HepG2 (cell line): ENCODE measurements around the gene FITM1. TPM values are rescaled to one million over a fixed set of nuclear protein-coding genes. Genes with fewer than 3 reads are reported as not detected.

Experiments
- FOXA1 ChIP-seq, 2 experiments: fragments of 450-650 bp in 1 of 2; sonication (generic) in 1 of 2; formaldehyde crosslinking in 1 of 2; IDR thresholded peaks; 2 replicates each; pipeline versions ENCODE4 v1.4.0 to v1.6.1; 2016 to 2020; ENCODE audit warnings: missing genetic modification reagents in 1 of 2
- IKZF1 ChIP-seq: fragments of 450-650 bp; IDR thresholded peaks from 2 replicates; pipeline ENCODE4 v1.7.1; 2016
- JDP2 ChIP-seq: sonication (generic); formaldehyde crosslinking; IDR thresholded peaks from 2 replicates; pipeline ENCODE4 v1.8.1; 2022; ENCODE audit warnings: missing genetic modification reagents, borderline replicate concordance
- KDM1A ChIP-seq: IDR thresholded peaks from 2 replicates; pipeline ENCODE4 v1.6.1; 2016; ENCODE audit warnings: missing compliant biosample characterization
- KDM5A ChIP-seq: fragments of 200-600 bp; sonication (generic); IDR thresholded peaks from 2 replicates; pipeline ENCODE4 v1.7.0; 2018; ENCODE audit warnings: antibody characterized with exemption, mild to moderate bottlenecking, low read length, borderline replicate concordance
- MAFG ChIP-seq: sonication (generic); formaldehyde crosslinking; IDR thresholded peaks from 2 replicates; pipeline ENCODE4 v1.5.1; 2020; ENCODE audit warnings: mild to moderate bottlenecking, missing genetic modification reagents
- POLR2A ChIP-seq, 2 experiments: IDR thresholded peaks; 2 replicates each; pipeline ENCODE4 v1.6.1; 2011; ENCODE audit warnings: low read depth in 2 of 2, low read length in 2 of 2, mild to moderate bottlenecking in 1 of 2, moderate library complexity in 1 of 2; ENCODE audit not compliant: insufficient read depth in 1 of 2
- SCMH1 ChIP-seq: sonication (generic); formaldehyde crosslinking; IDR thresholded peaks from 2 replicates; pipeline ENCODE4 v1.9.0; 2021; ENCODE audit warnings: missing genetic modification reagents, mild to moderate bottlenecking, borderline replicate concordance
- TBP ChIP-seq: sonication (generic); formaldehyde crosslinking; IDR thresholded peaks from 2 replicates; pipeline ENCODE4 v1.5.0; 2020; ENCODE audit warnings: missing genetic modification reagents
- TGIF2 ChIP-seq: IDR thresholded peaks from 2 replicates; pipeline ENCODE4 v1.6.1; 2016; ENCODE audit warnings: control low read depth, missing compliant biosample characterization
- YEATS2 ChIP-seq: sonication (generic); formaldehyde crosslinking; IDR thresholded peaks from 2 replicates; pipeline ENCODE4 v1.4.0; 2020; ENCODE audit warnings: missing genetic modification reagents, borderline replicate concordance
- ZFP36L2 ChIP-seq: sonication (generic); formaldehyde crosslinking; IDR thresholded peaks from 2 replicates; pipeline ENCODE4 v1.4.0; 2020; ENCODE audit warnings: missing genetic modification reagents
- ZNF33B ChIP-seq: sonication (generic); formaldehyde crosslinking; IDR thresholded peaks from 2 replicates; pipeline ENCODE4 v1.5.1; 2020; ENCODE audit warnings: mild to moderate bottlenecking, missing genetic modification reagents
- ZNF678 ChIP-seq: sonication (generic); formaldehyde crosslinking; IDR thresholded peaks from 2 replicates; pipeline ENCODE4 v1.4.0; 2020; ENCODE audit warnings: mild to moderate bottlenecking, missing genetic modification reagents
- polyA plus RNA-seq, 8 experiments: library from polyadenylated mRNA; depleted of rRNA in 3 of 8; stranded (reverse) in 7 of 8; unstranded in 1 of 8; fragments of >200 nt; fragmentation: Illumina TruSeq in 4 of 8; extraction: Trizol in 4 of 8; gene quantifications; 2 replicates each; pipeline versions ENCODE4 v1.2.1 to v1.2.3, GENCODE V29; 2011 to 2016; ENCODE audit warnings: low read depth in 4 of 8, missing spikeins in 1 of 8, mixed read lengths in 1 of 8; ENCODE audit not compliant: insufficient read depth in 1 of 8
- total RNA-seq, 5 experiments: library from RNA; depleted of rRNA; stranded (reverse); fragments of >200 nt; fragmentation: Illumina TruSeq; extraction: Trizol; gene quantifications; 2 replicates each; pipeline ENCODE4 v1.2.3, GENCODE V29; 2016; ENCODE audit warnings: low read depth in 1 of 5
- TF ChIP-seq, protein P1 (sequence below): IDR thresholded peaks from 2 replicates; pipeline ENCODE4 v1.6.1; 2016; ENCODE audit warnings: missing biosample characterization, missing genetic modification reagents, low read depth
- TF ChIP-seq, protein P2 (sequence below): sonication (generic); formaldehyde crosslinking; IDR thresholded peaks from 2 replicates; pipeline ENCODE4 v1.4.0; 2020; ENCODE audit warnings: missing genetic modification reagents
- TF ChIP-seq, protein P3 (sequence below): sonication (generic); formaldehyde crosslinking; IDR thresholded peaks from 2 replicates; pipeline ENCODE4 v1.4.0; 2020; ENCODE audit warnings: missing genetic modification reagents
- TF ChIP-seq, protein P4 (sequence below): sonication (generic); formaldehyde crosslinking; IDR thresholded peaks from 2 replicates; pipeline ENCODE4 v1.4.0; 2020; ENCODE audit warnings: missing genetic modification reagents, mild to moderate bottlenecking, borderline replicate concordance
- TF ChIP-seq, protein P5 (sequence below): fragments of 450-650 bp; IDR thresholded peaks from 2 replicates; pipeline ENCODE4 v1.6.1; 2016

The FITM1 gene
- total and polyA plus RNA-seq, 2 of the 13 experiments (the other 11 are each of a cell fraction or from before 2014, with no cell fraction given): 2.7 to 5.8 TPM

DNA sequence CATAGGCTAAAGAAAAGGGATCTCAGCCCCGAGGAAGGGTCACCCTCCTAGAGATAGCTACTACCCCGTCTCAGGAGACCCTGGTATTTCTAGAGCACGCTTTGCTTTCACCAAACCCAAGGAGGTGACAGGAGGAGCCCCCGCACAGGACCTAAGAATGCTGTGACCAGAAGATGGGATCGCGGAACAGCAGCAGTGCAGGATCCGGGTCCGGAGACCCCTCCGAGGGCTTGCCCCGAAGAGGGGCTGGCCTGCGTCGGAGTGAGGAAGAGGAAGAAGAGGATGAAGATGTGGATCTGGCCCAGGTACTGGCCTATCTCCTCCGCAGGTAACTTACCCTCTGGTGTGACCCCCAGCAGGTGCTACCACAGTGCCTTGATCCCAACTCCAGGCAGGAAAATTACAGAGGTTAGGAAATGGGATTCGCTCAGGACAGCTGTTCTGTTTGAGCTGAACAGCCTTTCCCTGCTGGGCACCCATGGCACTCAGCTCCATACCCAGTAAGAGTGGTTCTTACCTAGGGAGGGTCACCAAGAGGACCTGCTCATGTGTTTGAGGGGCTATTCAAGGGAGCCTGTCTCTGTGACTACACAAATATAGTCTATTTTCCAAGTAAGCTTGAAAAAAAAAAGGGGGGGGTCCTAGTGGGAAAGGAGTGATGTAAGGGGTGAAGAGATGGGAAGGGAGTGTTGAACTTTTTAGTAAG, 14.9 kb upstream of the FITM1 start (continued):
- TF ChIP-seq, protein P1, sequence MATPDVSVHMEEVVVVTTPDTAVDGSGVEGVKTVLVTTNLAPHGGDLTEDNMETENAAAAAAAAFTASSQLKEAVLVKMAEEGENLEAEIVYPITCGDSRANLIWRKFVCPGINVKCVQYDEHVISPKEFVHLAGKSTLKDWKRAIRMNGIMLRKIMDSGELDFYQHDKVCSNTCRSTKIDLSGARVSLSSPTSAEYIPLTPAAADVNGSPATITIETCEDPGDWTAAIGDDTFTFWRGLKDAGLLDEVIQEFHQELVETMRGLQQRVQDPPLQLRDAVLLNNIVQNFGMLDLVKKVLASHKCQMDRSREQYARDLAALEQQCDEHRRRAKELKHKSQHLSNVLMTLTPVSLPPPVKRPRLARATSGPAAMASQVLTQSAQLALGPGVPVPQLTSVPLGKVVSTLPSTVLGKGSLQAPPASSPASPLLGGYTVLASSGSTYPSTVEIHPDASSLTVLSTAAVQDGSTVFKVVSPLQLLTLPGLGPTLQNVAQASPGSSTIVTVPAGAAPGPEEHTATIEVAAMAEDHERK (CRISPR knock-in tag): no peak
- TF ChIP-seq KDM5A (peak; percentile 91; the same call in 1 of the 2 replicates), TBP (CRISPR knock-in tag) (no peak), ZNF33B (0 out of 2 replicates have a peak, but pooled peaks have one; percentile 65), KDM1A (no peak), JDP2 (CRISPR knock-in tag) (no peak), FOXA1 (IDR thresholded peaks at IDR 0.05) (no peak), FOXA1 (CRISPR knock-in tag; IDR thresholded peaks at IDR 0.05) (no peak), ZNF678 (CRISPR knock-in tag) (no peak), YEATS2 (CRISPR knock-in tag) (no peak), POLR2A (IDR thresholded peaks at IDR 0.05; ENCODE audit: insufficient read depth in 1 of 2, low read depth in 2 of 2, low read length in 2 of 2) (no peak), MAFG (CRISPR knock-in tag) (no peak), TGIF2 (CRISPR knock-in tag) (no peak), IKZF1 (no peak), SCMH1 (CRISPR knock-in tag) (no peak), ZFP36L2 (CRISPR knock-in tag) (no peak)
- TF ChIP-seq, protein P2, sequence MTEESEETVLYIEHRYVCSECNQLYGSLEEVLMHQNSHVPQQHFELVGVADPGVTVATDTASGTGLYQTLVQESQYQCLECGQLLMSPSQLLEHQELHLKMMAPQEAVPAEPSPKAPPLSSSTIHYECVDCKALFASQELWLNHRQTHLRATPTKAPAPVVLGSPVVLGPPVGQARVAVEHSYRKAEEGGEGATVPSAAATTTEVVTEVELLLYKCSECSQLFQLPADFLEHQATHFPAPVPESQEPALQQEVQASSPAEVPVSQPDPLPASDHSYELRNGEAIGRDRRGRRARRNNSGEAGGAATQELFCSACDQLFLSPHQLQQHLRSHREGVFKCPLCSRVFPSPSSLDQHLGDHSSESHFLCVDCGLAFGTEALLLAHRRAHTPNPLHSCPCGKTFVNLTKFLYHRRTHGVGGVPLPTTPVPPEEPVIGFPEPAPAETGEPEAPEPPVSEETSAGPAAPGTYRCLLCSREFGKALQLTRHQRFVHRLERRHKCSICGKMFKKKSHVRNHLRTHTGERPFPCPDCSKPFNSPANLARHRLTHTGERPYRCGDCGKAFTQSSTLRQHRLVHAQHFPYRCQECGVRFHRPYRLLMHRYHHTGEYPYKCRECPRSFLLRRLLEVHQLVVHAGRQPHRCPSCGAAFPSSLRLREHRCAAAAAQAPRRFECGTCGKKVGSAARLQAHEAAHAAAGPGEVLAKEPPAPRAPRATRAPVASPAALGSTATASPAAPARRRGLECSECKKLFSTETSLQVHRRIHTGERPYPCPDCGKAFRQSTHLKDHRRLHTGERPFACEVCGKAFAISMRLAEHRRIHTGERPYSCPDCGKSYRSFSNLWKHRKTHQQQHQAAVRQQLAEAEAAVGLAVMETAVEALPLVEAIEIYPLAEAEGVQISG: no peak
- TF ChIP-seq, protein P3, sequence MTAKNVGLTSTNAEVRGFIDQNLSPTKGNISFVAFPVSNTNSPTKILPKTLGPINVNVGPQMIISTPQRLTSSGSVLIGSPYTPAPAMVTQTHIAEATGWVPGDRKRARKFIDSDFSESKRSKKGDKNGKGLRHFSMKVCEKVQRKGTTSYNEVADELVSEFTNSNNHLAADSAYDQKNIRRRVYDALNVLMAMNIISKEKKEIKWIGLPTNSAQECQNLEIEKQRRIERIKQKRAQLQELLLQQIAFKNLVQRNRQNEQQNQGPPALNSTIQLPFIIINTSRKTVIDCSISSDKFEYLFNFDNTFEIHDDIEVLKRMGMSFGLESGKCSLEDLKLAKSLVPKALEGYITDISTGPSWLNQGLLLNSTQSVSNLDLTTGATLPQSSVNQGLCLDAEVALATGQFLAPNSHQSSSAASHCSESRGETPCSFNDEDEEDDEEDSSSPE (CRISPR knock-in tag): no peak
- TF ChIP-seq, protein P4, sequence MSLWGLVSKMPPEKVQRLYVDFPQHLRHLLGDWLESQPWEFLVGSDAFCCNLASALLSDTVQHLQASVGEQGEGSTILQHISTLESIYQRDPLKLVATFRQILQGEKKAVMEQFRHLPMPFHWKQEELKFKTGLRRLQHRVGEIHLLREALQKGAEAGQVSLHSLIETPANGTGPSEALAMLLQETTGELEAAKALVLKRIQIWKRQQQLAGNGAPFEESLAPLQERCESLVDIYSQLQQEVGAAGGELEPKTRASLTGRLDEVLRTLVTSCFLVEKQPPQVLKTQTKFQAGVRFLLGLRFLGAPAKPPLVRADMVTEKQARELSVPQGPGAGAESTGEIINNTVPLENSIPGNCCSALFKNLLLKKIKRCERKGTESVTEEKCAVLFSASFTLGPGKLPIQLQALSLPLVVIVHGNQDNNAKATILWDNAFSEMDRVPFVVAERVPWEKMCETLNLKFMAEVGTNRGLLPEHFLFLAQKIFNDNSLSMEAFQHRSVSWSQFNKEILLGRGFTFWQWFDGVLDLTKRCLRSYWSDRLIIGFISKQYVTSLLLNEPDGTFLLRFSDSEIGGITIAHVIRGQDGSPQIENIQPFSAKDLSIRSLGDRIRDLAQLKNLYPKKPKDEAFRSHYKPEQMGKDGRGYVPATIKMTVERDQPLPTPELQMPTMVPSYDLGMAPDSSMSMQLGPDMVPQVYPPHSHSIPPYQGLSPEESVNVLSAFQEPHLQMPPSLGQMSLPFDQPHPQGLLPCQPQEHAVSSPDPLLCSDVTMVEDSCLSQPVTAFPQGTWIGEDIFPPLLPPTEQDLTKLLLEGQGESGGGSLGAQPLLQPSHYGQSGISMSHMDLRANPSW (CRISPR knock-in tag): no peak
- TF ChIP-seq, protein P5, sequence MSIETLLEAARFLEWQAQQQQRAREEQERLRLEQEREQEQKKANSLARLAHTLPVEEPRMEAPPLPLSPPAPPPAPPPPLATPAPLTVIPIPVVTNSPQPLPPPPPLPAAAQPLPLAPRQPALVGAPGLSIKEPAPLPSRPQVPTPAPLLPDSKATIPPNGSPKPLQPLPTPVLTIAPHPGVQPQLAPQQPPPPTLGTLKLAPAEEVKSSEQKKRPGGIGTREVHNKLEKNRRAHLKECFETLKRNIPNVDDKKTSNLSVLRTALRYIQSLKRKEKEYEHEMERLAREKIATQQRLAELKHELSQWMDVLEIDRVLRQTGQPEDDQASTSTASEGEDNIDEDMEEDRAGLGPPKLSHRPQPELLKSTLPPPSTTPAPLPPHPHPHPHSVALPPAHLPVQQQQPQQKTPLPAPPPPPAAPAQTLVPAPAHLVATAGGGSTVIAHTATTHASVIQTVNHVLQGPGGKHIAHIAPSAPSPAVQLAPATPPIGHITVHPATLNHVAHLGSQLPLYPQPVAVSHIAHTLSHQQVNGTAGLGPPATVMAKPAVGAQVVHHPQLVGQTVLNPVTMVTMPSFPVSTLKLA: no peak
